HS-27A (cell line): ENCODE results near the gene LRRC14B.

Experiments
- DNase-seq: peaks from one replicate; pipeline ENCODE4 v3.0.0-alpha.2; 2012; ENCODE audit warnings: low read depth, missing footprints

Gene LRRC14B

GRCh38 chr5:191036-191948 lies at the start of gene LRRC14B:
LRRC14B (plus strand) TSS chr5:191495; CDS start chr5:191539, 44 bp downstream.
- DNase-seq: no peak

GRCh38 chr5:141761-142160 lies 49.5 kb upstream of the LRRC14B start:
- DNase-seq: no peak

GRCh38 chr5:142246-142810 lies 49.0 kb upstream of the LRRC14B start:
- no peak for DNase-seq

GRCh38 chr5:143041-143440 lies 48.3 kb upstream of the LRRC14B start:
- DNase-seq: no peak

GRCh38 chr5:144941-145340 lies 46.4 kb upstream of the LRRC14B start:
- DNase-seq: no peak

GRCh38 chr5:145585-146323 lies 45.5 kb upstream of the LRRC14B start:
- DNase-seq: no peak

GRCh38 chr5:147751-148150 lies 43.5 kb upstream of the LRRC14B start:
- DNase-seq: no peak

- no peak for DNase-seq
These were observed 41.4 kb upstream of the LRRC14B start for GRCh38 chr5:149745-150485.

- no peak for DNase-seq
These were observed 40.5 kb upstream of the LRRC14B start for GRCh38 chr5:150746-151145.

GRCh38 chr5:152077-152476 lies 39.2 kb upstream of the LRRC14B start:
- DNase-seq: no peak

- no peak for DNase-seq
These were observed 38.0 kb upstream of the LRRC14B start for GRCh38 chr5:153256-153655.

GRCh38 chr5:154236-154635 lies 37.1 kb upstream of the LRRC14B start:
- DNase-seq: no peak

- no peak for DNase-seq
These were observed 36.5 kb upstream of the LRRC14B start for GRCh38 chr5:154826-155225.

GRCh38 chr5:155651-156410 lies 35.5 kb upstream of the LRRC14B start:
- DNase-seq: no peak

- DNase-seq: no peak
These were observed 34.8 kb upstream of the LRRC14B start for GRCh38 chr5:156411-157072.

- no peak for DNase-seq
These were observed 34.1 kb upstream of the LRRC14B start for GRCh38 chr5:157126-157715.

GRCh38 chr5:157801-158200 lies 33.5 kb upstream of the LRRC14B start:
- DNase-seq: no peak

- DNase-seq: no peak
These were observed 32.4 kb upstream of the LRRC14B start for GRCh38 chr5:158807-159447.

- no peak for DNase-seq
These were observed 31.7 kb upstream of the LRRC14B start for GRCh38 chr5:159448-160172.
